ENCODE data around the gene SLC15A3.
"Not testable (repeated sequence)": the region's sequence is repeated elsewhere in the genome, so short reads cannot be mapped to it uniquely, and the experiment has no call there.

Gene SLC15A3

GRCh38 chr11:60977224-60977623, 25.2 kb upstream of the SLC15A3 start:
- DNase-seq: no peak

- peak in 20 of 56 donors; percentile 7 to 73 (median 46) for DNase-seq
These were observed 22.8 kb upstream of the SLC15A3 start for GRCh38 chr11:60974726-60975125.

GRCh38 chr11:60974316-60974715, 22.3 kb upstream of the SLC15A3 start:
- DNase-seq: not testable (repeated sequence)

GRCh38 chr11:60973699-60974098, 21.7 kb upstream of the SLC15A3 start:
- DNase-seq: no peak

- no peak for DNase-seq
These were observed 20.4 kb upstream of the SLC15A3 start for GRCh38 chr11:60972182-60973030.

- no peak for DNase-seq
These were observed 19.5 kb upstream of the SLC15A3 start, which contains the start of gene CD6 for GRCh38 chr11:60971520-60971919. Gene CD6 (plus strand): TSS chr11:60971680. CDS start chr11:60971866, 186 bp downstream.

GRCh38 chr11:60970890-60971289, 18.9 kb upstream of the SLC15A3 start:
- no peak for DNase-seq

- peak in 15 of 56 donors; percentile 11 to 50 (median 25) for DNase-seq
These were observed 18.4 kb upstream of the SLC15A3 start for GRCh38 chr11:60970369-60970774.

GRCh38 chr11:60968223-60968622, 16.2 kb upstream of the SLC15A3 start:
- no peak for DNase-seq

- DNase-seq: no peak
These were observed 14.9 kb upstream of the SLC15A3 start for GRCh38 chr11:60966890-60967289.

GRCh38 chr11:60964801-60965200, 12.8 kb upstream of the SLC15A3 start:
- DNase-seq: no peak

- no peak for DNase-seq
These were observed 8.4 kb upstream of the SLC15A3 start for GRCh38 chr11:60960405-60960804.

- no peak for DNase-seq
These were observed 7.5 kb upstream of the SLC15A3 start for GRCh38 chr11:60959431-60959830.

GRCh38 chr11:60957188-60957587, 5.2 kb upstream of the SLC15A3 start:
- DNase-seq: no peak

- DNase-seq: no peak
These were observed 3.6 kb upstream of the SLC15A3 start for GRCh38 chr11:60955571-60955970.

GRCh38 chr11:60954421-60954820, 2.4 kb upstream of the SLC15A3 start:
- no peak for DNase-seq

- DNase-seq: no peak
These were observed 1.8 kb upstream of the SLC15A3 start for GRCh38 chr11:60953781-60954180.

GRCh38 chr11:60952742-60953170, 780 bp upstream of the SLC15A3 start:
- DNase-seq: no peak

- DNase-seq: no peak
These were observed 421 bp downstream of the SLC15A3 start for GRCh38 chr11:60951606-60951903.

GRCh38 chr11:60950933-60951605, 907 bp downstream of the SLC15A3 start:
- DNase-seq: no peak

GRCh38 chr11:60950024-60950423, 2.0 kb downstream of the SLC15A3 start:
- DNase-seq: no peak

- DNase-seq: peak in 1 of 56 donors; percentile 29
These were observed 3.7 kb downstream of the SLC15A3 start for GRCh38 chr11:60948250-60948649.

- DNase-seq: peak in 15 of 56 donors; percentile 21 to 65 (median 34)
These were observed 4.3 kb downstream of the SLC15A3 start for GRCh38 chr11:60947700-60948099.

Measured in amygdala (tissue), 56 donors.